Fibroblast of lung (primary cell): ENCODE measurements around the gene GPR180. TPM values are rescaled to one million over a fixed set of nuclear protein-coding genes. Genes with fewer than 3 reads are reported as not detected.

Source experiments
- DNase-seq, 2 donors: peaks; one replicate each; pipeline versions ENCODE4 v3.0.0 to v3.0.0-alpha.2; 2010; ENCODE audit warnings: low read depth in 2 of 2
- H2AFZ ChIP-seq: 2 replicates; pipeline ENCODE4 v1.5.1; 2012; ENCODE audit warnings: low read length, control low read depth, inconsistent platforms
- H3K27ac ChIP-seq: 2 replicates; pipeline ENCODE4 v1.5.1; 2011; ENCODE audit warnings: low read length, control low read depth; ENCODE audit not compliant: insufficient read depth
- H3K27me3 ChIP-seq: 2 replicates; pipeline ENCODE4 v1.5.1; 2011; ENCODE audit warnings: mild to moderate bottlenecking, low read length; ENCODE audit not compliant: control insufficient read depth, insufficient read depth
- H3K36me3 ChIP-seq: 2 replicates; pipeline ENCODE4 v1.5.1; 2011; ENCODE audit warnings: low read length; ENCODE audit not compliant: control insufficient read depth, insufficient read depth
- H3K4me1 ChIP-seq: 2 replicates; pipeline ENCODE4 v1.5.1; 2011; ENCODE audit warnings: low read length; ENCODE audit not compliant: control insufficient read depth, insufficient read depth; ENCODE audit errors: extremely low read depth
- H3K4me2 ChIP-seq: 2 replicates; pipeline ENCODE4 v1.5.1; 2011; ENCODE audit warnings: low read length, control low read depth; ENCODE audit not compliant: insufficient read depth; ENCODE audit errors: extremely low read depth
- H3K4me3 ChIP-seq, 4 experiments: fragments of 200-600 bp in 1 of 4; sonication (generic) in 1 of 4; replicated peaks in 1 of 4; 2 replicates each; pipeline ENCODE4 v1.5.1; 2011 to 2016; ENCODE audit warnings: low read length in 4 of 4, low read depth in 3 of 4, mild to moderate bottlenecking in 3 of 4, control low read depth in 2 of 4, inconsistent platforms in 1 of 4, mixed read lengths in 1 of 4; ENCODE audit not compliant: insufficient read depth in 1 of 4; ENCODE audit errors: control extremely low read depth in 1 of 4
- H3K79me2 ChIP-seq: 2 replicates; pipeline ENCODE4 v1.5.1; 2012; ENCODE audit warnings: mild to moderate bottlenecking, low read length, inconsistent platforms; ENCODE audit not compliant: control insufficient read depth, insufficient read depth
- H3K9ac ChIP-seq: 2 replicates; pipeline ENCODE4 v1.5.1; 2011; ENCODE audit warnings: mild to moderate bottlenecking, low read length, control low read depth; ENCODE audit not compliant: insufficient read depth
- H3K9me3 ChIP-seq: 2 replicates; pipeline ENCODE4 v1.5.1; 2012; ENCODE audit warnings: low read depth, low read length; ENCODE audit not compliant: control insufficient read depth, insufficient read depth
- H4K20me1 ChIP-seq: 2 replicates; pipeline ENCODE4 v1.5.1; 2011; ENCODE audit warnings: low read length; ENCODE audit not compliant: control insufficient read depth, insufficient read depth; ENCODE audit errors: extremely low read depth
- EZH2 ChIP-seq: IDR thresholded peaks from 2 replicates; pipeline ENCODE4 v1.5.1; 2012; ENCODE audit warnings: low read length, control low read depth, mild to moderate bottlenecking; ENCODE audit errors: missing control alignments
- polyA plus RNA-seq, 2 donors: library from polyadenylated mRNA; depleted of rRNA in 1 of 2; stranded (reverse) in 1 of 2; unstranded in 1 of 2; fragments of >200 nt; gene quantifications; 2 replicates each; pipeline ENCODE4 v1.2.1, GENCODE V29; 2011 to 2012; ENCODE audit warnings: missing spikeins in 1 of 2
- total RNA-seq: library from RNA; depleted of rRNA; stranded (reverse); fragments of >200 nt; gene quantifications from 2 replicates; pipeline ENCODE4 v1.2.1, GENCODE V29; 2014
- TF ChIP-seq, protein P1 (sequence below), 2 donors: IDR thresholded peaks in 1 of 2; conservative IDR thresholded peaks in 1 of 2; 1 replicate in 1 of 2; 2 replicates in 1 of 2; pipeline ENCODE4 v1.5.1; 2011 to 2012; ENCODE audit warnings: low read length in 2 of 2, control low read depth in 1 of 2, inconsistent platforms in 1 of 2, low read depth in 1 of 2, mild to moderate bottlenecking in 1 of 2

The GPR180 gene
- total and polyA plus RNA-seq, 2 donors (not counting 1 experiment from before 2014, with no cell fraction given) = 9.0 to 12.1 TPM

DNA sequence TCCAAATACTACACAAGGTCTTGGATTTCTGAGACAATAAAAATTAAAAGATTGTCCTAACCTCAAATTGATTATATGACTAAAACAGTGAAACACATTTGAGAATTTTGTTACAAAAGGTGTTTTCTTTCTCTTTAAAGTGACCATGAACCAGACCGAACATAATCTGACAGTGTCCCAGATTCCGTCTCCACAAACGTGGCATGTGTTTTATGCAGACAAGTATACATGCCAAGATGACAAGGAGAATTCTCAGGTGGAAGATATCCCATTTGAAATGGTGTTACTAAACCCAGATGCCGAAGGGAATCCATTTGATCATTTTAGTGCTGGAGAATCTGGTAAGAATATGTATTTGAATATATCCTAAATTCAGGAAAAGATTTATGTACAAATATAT lies 10.4 kb downstream of the GPR180 start:
- Histone ChIP-seq H3K9me3 (no peaks in the 10 kb centered on the region), H2AFZ (no peak overlapping the region), H3K27ac (no peak overlapping the region), H3K27me3 (no peaks in the 10 kb centered on the region), H4K20me1 (no peaks in the 10 kb centered on the region), H3K9ac (no peak overlapping the region), H3K4me1 (no peaks in the 10 kb centered on the region), H3K79me2 (no peaks in the 10 kb centered on the region), H3K4me3 (no peak overlapping the region), H3K36me3 (peaks cover 4% of the 10 kb centered on the region), H3K4me2 (no peak overlapping the region)
- DNase-seq = no peak
- TF ChIP-seq EZH2 = no peak
- TF ChIP-seq, protein P1, sequence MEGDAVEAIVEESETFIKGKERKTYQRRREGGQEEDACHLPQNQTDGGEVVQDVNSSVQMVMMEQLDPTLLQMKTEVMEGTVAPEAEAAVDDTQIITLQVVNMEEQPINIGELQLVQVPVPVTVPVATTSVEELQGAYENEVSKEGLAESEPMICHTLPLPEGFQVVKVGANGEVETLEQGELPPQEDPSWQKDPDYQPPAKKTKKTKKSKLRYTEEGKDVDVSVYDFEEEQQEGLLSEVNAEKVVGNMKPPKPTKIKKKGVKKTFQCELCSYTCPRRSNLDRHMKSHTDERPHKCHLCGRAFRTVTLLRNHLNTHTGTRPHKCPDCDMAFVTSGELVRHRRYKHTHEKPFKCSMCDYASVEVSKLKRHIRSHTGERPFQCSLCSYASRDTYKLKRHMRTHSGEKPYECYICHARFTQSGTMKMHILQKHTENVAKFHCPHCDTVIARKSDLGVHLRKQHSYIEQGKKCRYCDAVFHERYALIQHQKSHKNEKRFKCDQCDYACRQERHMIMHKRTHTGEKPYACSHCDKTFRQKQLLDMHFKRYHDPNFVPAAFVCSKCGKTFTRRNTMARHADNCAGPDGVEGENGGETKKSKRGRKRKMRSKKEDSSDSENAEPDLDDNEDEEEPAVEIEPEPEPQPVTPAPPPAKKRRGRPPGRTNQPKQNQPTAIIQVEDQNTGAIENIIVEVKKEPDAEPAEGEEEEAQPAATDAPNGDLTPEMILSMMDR (conservative IDR thresholded peaks at IDR 0.05 in 1 of 2, IDR thresholded peaks at IDR 0.05 in 1 of 2; ENCODE audit: low read depth in 1 of 2, low read length in 2 of 2) = no peak

DNA sequence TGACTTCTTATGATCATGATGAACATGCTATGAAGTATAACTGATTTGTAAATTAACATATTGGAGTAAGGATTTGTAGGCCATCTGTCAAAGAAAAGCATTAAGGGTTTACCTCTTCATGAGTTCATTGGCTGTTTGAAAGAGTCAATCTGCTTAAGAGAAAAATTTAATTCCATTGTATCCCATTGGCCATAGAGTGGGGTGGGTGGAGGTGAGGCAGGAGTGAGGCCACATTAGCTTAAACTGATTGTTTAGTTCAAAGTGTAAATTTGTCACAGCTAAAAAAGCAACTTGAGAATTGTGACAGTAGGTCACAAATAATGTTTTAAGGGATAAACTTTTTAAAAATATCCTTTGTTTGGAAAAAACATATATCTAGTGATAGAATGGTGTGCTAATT lies 11.4 kb downstream of the GPR180 start:
- Histone ChIP-seq H3K9ac (no peak overlapping the region), H3K36me3 (peaks cover 4% of the 10 kb centered on the region), H3K4me1 (no peaks in the 10 kb centered on the region), H2AFZ (no peak overlapping the region), H3K9me3 (no peaks in the 10 kb centered on the region), H3K27me3 (no peaks in the 10 kb centered on the region), H4K20me1 (no peaks in the 10 kb centered on the region), H3K27ac (no peak overlapping the region), H3K79me2 (no peaks in the 10 kb centered on the region), H3K4me3 (no peak overlapping the region), H3K4me2 (no peak overlapping the region)
- no peak for DNase-seq
- TF ChIP-seq, protein P1 (conservative IDR thresholded peaks at IDR 0.05 in 1 of 2, IDR thresholded peaks at IDR 0.05 in 1 of 2; ENCODE audit: low read depth in 1 of 2, low read length in 2 of 2) = no peak
- no peak for TF ChIP-seq EZH2

DNA sequence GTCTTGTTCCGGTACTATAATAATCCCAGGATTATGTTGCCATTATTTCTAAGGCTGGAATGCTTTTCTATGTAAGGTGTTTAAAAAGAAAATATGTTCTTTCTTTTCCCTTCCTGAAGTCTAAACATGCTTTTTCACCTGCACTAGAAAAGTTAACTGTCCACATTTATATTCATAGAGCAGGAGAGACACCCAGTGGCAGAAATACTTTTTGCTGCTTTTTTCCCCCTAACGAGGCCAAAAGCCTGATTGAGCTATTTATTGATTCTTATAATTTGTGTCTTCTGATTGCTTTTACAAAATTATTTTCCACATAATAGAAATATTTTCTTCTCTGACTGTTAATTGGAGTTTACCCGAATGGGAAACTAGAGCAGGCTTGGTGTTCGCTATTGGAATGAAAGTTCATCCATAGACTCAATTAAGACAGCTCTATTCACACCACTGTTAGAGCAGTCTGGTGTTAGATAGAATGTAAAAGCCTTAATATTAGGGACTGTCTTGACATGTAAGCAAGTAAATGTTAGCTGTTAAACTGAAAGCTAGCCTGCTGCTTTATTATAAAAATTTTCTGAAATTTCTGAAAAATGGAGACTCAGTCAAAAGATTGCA lies 15.8 kb downstream of the GPR180 start:
- H3K36me3 ChIP-seq = peaks cover 2% of the 10 kb centered on the region
- no peaks in the 10 kb centered on the region for H3K9me3 ChIP-seq
- TF ChIP-seq, protein P1 (conservative IDR thresholded peaks at IDR 0.05 in 1 of 2, IDR thresholded peaks at IDR 0.05 in 1 of 2; ENCODE audit: low read depth in 1 of 2, low read length in 2 of 2) = peak; percentile 47 to 63
- TF ChIP-seq EZH2 = no peak
- H3K4me3 ChIP-seq = no peak overlapping the region
- H2AFZ ChIP-seq = no peak overlapping the region
- H3K9ac ChIP-seq = no peak overlapping the region
- no peaks in the 10 kb centered on the region for H3K79me2 ChIP-seq
- DNase-seq = peak in 1 of 2 donors; percentile 47
- no peaks in the 10 kb centered on the region for H3K4me1 ChIP-seq
- no peaks in the 10 kb centered on the region for H3K27me3 ChIP-seq
- no peak overlapping the region for H3K27ac ChIP-seq
- H3K4me2 ChIP-seq = no peak overlapping the region
- peaks cover 2% of the 10 kb centered on the region for H4K20me1 ChIP-seq
